ENCODE data around the gene PRRT1.
A peak's percentile ranks its signal among the peaks of the same experiment; 100 is the strongest.

PRRT1 gene

DNA sequence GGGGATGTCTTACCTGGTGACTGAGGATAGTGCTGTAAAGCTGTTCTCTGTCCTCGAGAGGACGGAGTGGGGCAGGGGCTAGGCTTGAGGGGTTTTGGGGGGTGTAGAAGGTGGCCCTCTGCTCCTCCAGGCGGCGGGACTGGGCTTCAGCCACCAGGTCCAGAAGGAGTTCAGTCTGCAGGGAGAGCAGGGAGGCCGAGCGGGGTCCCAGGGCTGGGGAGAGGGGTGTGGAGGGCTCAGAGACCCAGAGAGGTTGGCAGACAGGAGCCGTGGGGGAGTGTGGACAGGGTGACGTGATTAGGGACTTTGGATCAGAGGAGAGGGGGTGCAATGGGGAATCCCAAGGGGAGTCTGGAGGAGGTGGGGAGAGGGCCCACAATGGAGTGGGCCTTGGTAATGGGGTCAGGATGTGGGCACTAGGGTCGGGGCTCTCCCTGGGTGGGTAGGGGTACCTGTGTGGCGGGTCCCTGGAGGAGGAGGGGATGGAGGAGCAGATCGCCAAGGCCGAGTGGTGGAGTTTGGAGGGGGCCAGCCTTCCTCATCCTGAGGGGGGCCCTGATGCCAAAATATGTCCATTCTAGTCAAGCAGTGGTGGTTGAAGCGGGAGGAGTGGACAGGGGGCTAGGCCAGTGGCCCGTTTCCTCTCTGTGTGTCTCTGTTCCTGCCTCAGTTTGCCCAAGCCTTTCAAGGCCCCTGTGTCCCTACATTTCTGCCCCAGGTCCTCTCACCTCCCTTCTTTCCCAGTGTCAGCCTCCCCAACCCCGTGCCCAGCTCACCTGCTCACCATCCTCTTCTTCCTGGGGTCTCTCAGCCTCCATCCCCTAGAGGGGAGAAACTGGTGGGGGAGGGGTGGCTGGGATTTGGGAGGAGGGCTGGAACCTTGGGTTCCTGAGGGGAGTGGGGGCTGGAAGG is 40.2 kb upstream of the PRRT1 start:
- ChIA-PET POLR2A (interaction anchor here (1.4 to 1.8 kb wide), 2 partner anchors 10 to 15 kb away, joined by 5 to 9 read pairs; no protein-coding TSS in a partner anchor), CTCF (interaction anchor here (0.8 to 1.0 kb wide), 2 partner anchors 16 to 62 kb away, joined by 3 to 4 read pairs; partner anchors contain the start of genes AGPAT1 and FKBPL)
- no peak for DNase-seq (ENCODE audit: extremely low spot score)
- TF ChIP-seq, protein P1, sequence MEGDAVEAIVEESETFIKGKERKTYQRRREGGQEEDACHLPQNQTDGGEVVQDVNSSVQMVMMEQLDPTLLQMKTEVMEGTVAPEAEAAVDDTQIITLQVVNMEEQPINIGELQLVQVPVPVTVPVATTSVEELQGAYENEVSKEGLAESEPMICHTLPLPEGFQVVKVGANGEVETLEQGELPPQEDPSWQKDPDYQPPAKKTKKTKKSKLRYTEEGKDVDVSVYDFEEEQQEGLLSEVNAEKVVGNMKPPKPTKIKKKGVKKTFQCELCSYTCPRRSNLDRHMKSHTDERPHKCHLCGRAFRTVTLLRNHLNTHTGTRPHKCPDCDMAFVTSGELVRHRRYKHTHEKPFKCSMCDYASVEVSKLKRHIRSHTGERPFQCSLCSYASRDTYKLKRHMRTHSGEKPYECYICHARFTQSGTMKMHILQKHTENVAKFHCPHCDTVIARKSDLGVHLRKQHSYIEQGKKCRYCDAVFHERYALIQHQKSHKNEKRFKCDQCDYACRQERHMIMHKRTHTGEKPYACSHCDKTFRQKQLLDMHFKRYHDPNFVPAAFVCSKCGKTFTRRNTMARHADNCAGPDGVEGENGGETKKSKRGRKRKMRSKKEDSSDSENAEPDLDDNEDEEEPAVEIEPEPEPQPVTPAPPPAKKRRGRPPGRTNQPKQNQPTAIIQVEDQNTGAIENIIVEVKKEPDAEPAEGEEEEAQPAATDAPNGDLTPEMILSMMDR (IDR thresholded peaks at IDR 0.05; ENCODE audit: control extremely low read depth, extremely low read depth, low read depth, missing control alignments), result no peak

DNA sequence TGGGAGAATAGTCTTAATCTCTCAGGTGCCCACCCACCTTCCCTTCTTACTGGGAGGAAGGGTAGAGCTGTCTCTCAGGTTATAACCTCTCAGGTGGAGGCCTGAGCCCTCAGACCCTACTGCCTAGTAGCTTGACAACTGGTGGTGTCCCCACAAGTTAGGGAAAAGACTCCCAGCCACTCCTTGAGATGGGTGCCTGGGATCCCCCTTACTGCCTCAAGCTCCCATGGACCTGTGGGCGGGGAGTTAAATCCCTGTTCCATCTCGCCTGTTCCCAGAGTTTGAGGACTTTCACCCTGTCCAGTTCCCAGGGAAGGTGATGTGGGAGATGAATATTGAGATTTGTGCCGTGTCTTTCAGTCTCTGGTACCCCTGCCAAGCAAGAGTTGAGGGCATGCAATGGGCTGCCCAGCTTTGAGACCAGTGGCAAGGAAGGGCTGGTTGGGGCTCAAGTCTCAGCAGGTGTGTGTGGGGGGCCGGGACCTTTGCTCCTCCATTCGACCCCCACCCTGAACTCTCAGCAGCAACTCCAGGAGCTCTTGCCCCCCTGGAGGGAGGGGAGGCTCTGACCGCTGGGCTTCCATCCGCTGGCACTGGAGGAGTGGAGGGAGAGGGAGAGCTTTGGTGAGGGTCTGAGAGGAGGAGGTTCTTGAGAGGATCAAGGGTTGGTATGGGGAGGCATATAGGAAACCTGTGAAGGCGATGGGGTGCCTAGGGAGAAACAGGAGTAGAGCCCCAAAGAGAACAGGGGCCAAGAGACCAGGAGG is 39.4 kb upstream of the PRRT1 start:
- ChIA-PET POLR2A (no interaction called here), CTCF (interaction anchor here (1.0 to 1.1 kb wide), 2 partner anchors 12 to 62 kb away, joined by 3 to 4 read pairs; partner anchors contain the start of genes ATF6B and RNF5)
- no peak for DNase-seq (ENCODE audit: extremely low spot score)
- TF ChIP-seq, protein P1 (IDR thresholded peaks at IDR 0.05; ENCODE audit: control extremely low read depth, extremely low read depth, low read depth, missing control alignments), result no peak

DNA sequence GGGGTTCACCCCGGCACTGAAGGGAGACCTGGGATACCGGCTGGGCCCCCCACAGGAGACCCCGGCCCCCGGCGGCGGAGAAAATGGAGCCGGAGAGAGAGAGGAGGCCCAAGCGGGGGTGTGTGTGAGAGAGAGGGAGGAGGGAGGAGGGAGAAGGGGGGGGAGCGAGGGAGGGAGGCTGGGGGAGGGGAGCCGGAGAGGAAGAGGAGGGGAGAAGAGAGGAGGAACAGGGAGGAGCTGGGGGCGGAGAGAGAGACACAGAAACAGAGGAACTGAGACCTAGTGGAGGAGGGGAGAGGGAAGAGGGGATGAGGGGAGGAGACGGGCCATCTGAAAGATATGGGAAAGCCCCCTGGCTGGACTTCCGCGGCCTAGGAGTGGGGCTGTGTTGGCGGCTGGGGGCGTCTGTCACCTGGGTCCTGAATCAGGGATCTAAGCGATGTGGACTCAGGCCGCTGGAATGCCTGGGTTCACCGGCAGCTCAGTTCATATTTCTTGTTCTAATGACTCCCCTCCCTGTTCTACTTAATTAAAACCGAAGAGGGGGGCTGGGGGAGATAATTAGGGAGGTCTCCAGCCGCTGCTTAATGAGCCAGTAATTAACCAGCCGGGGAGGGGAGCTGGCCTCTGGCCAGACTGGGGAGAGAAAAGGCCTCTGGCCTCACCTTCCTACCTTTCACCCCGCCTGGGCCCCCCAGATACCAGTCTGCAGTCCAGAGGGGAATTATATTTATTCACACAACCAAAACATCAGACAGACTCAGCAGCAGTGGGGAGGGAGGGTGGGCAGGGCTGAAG is 38.5 kb upstream of the PRRT1 start, which contains the start of gene PBX2:
Gene PBX2, minus strand, starts transcription at position 149 of the 798 bp plus-strand sequence. CDS start 287 bp downstream, outside the sequence.
- ChIA-PET POLR2A (interaction anchor here (0.6 to 0.9 kb wide), 4 partner anchors 11 to 660 kb away, joined by 3 to 5 read pairs (median 3); no protein-coding TSS in a partner anchor), CTCF (interaction anchor here (1.0 to 1.1 kb wide), 2 partner anchors 11 to 61 kb away, joined by 3 to 4 read pairs; partner anchors contain the start of genes ATF6B and RNF5)
- TF ChIP-seq, protein P1 (IDR thresholded peaks at IDR 0.05; ENCODE audit: control extremely low read depth, extremely low read depth, low read depth, missing control alignments), result no peak
- peak; percentile 86 for DNase-seq (ENCODE audit: extremely low spot score)

GRCh38 chr6:32189742-32190053 is 38.0 kb upstream of the PRRT1 start:
- CTCF ChIA-PET, result interaction anchor here (1.0 kb wide), 1 partner anchor 11 kb away, joined by 3 read pairs; the partner anchor contains the start of gene RNF5
- POLR2A ChIA-PET, result interaction anchor here (0.8 to 0.9 kb wide), 2 partner anchors 11 to 12 kb away, joined by 3 read pairs; no protein-coding TSS in a partner anchor
- DNase-seq (ENCODE audit: extremely low spot score), result no peak
- TF ChIP-seq, protein P1 (IDR thresholded peaks at IDR 0.05; ENCODE audit: control extremely low read depth, extremely low read depth, low read depth, missing control alignments), result no peak

DNA sequence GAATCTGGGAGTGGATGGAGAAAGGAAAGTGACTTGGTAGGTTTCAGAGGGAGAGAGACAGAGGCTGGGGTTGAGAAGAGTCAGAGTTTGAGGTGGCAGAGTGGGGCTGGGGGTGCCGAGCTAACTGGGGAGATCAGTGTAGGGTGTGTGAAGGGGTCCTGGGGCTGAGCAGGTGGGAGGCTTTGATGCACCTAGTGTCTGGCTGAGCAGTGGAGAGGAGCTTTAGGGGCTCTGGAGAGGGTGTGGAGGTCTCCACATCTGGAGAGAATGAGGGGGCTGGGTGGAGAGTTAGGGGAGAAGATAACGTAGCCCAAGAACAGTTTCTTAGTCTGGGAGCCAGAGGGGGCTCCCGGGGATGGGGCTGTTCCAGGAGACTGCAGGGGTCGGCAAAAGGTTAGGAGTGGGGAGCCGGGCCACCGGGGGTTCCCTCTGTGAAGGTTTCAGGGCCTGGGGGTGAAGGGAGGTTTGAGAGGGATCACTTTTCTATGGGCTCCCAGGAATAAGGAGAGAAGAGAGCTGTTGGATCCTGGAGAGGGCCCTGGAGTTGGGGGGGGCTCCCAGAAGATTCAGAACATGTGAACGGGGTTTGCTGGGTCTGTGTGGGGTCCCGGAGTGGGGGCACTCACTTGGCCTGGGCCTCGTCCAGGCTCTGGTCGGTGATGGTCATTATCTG is 37.5 kb upstream of the PRRT1 start:
- POLR2A ChIA-PET, result no interaction called here
- DNase-seq (ENCODE audit: extremely low spot score), result no peak
- TF ChIP-seq, protein P1 (IDR thresholded peaks at IDR 0.05; ENCODE audit: control extremely low read depth, extremely low read depth, low read depth, missing control alignments), result no peak
- CTCF ChIA-PET, result no interaction called here

Measured in GM10248 (cell line).